Dermis blood vessel endothelial cell (primary cell): ENCODE data around the gene DHDH. TPM values are rescaled to one million over a fixed set of nuclear protein-coding genes. Genes with fewer than 3 reads are reported as not detected.

Experiments used
- DNase-seq: peaks from one replicate; pipeline ENCODE4 v3.0.0; 2010
- total RNA-seq: library from RNA; depleted of rRNA; stranded (reverse); fragments of >200 nt; gene quantifications from 2 replicates; pipeline ENCODE4 v1.2.3, GENCODE V29; 2014

Gene DHDH
- total RNA-seq, 1 donor from 2014 or later, result not detected

DNA sequence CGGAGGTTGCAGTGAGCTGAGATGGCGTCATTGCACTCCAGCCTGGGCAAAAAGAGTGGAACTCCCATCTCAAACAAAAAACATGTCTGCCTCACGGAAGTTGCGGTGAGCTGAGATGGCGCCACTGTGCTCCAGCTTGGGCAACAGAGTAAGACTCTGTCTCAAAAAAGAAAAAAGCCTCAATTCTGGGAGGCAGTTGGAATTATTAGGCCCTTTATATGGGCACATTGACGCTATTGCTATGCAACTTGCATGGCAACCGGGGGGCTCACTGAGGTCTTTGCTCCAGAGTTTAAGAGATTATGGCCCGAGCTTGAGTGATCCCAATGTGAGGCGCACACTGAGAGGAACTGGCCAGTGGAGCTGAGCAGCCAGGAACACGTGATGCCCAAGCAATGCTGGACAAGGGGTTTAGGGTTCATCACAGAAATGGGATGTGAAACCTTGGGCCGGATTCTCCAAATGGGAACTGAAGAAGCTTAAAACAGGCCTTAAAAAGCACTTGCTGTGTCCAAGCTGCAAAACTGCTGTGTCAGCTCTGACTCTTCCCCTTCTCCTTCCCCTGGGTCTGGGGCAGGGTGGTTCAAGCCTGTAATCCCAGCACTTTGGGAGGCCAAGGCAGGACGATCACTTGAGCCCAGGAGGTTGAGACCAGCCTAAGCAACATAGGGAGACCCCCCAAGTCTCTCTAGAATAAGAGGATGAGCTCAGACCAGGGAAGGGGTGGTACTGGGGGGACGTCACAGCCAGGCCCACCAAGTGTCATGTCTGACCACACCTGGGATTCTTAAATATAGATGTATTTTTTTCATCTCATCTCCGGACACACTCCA lies 34.1 kb downstream of the DHDH start:
- no peak for DNase-seq

DNA sequence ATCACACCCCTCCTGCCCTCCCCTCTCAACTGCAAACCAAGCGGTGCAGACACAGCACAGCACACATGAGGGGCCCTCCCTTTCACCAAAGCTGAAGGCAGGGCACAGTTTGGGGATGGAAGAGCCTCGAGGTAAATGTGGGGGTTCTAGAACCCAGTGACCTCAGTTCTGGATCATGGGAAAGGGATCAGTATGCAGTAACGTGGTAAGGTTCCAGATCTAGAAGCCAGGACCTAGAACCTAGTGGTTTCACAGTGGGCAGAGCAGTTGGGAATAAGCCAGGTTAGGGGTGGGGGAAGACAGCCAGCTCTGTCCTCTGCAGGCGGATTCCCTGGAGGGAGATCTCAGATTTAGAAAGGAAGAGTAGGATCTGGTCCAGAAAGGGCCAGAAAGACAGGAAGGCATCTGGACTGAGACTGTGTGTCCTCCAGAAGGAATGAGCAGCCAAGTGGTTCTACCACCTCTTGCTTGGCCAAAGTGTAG lies 34.7 kb downstream of the DHDH start:
- DNase-seq, result no peak

- no peak for DNase-seq
Observed at GRCh38 chr19:48968813-48969218, 35.3 kb downstream of the DHDH start.

DNA sequence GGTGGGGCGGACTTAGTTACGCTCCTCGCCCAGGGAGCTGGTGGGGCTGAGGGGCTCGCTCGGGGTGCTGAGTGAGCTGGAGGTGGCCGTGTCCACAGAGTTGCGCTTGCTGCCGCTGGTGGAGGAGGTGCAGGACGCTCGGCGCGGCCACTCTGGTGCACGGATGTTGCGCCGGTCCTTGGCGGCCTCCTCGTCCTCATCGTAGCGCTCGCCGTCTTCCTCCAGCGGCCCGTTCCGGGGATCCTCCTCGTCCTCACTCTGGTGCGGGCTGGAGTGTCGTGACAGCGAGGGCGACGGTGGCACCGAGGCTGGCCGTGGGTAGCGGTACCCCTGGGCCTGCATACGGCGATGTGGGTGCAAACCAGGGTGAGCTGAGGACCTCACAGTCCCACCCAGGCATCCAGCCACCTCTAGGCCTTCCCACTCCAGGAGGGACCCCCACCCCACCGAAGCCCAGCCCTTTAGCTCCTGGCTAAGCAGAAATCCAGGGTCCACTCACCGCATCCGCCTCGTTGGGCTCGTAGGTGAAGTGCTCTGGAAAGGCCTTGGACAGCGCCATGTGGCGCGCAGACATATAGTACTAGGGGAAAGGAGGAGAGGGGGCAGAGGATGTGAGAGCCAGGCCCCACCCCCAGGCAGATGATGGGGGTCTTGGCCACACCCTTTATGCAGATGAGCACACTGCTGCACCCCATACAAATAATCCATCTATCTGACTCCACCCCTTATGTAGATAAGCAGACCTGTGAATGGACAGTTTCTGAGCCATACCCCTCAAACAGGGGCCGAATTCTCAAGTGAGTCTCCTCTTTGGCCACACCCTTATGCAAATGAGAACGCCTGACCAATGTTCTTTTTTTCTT lies 36.0 kb downstream of the DHDH start:
- DNase-seq, result peak; percentile 36

DNA sequence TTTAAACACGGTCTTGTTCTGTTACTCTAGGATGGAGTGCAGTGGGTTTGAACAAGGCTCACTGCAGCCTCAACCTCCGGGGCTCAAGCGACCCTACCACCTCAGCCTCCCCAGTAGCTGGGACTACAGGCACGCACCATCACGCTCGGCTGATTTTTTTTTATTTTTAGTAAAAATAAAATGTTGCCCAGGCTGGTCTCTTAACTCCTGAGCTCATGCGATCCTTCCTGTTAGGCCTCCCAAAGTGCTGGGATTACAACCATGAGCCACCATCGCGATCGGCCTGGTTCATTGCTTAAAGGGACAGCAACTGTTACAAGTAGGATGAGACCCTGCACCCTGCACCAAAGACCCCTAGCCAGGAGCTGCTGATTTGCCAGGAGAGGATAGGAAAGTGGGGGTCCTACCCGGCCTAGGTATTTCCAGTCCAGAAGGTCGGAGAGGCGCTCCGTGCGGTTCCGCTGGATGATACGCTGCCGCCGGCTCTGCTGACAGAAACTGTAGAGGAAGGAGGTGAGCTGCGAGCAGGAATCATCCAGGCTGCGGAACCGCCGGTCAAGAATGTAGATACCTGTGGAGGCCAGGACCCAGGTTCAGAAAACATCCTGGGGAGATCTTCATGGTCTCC lies 36.8 kb downstream of the DHDH start:
- DNase-seq, result no peak

- peak; percentile 91 for DNase-seq
Observed at GRCh38 chr19:48970923-48971395, 37.5 kb downstream of the DHDH start.

GRCh38 chr19:48975947-48976847 lies 42.7 kb downstream of the DHDH start:
- peak; percentile 48 for DNase-seq

DNA sequence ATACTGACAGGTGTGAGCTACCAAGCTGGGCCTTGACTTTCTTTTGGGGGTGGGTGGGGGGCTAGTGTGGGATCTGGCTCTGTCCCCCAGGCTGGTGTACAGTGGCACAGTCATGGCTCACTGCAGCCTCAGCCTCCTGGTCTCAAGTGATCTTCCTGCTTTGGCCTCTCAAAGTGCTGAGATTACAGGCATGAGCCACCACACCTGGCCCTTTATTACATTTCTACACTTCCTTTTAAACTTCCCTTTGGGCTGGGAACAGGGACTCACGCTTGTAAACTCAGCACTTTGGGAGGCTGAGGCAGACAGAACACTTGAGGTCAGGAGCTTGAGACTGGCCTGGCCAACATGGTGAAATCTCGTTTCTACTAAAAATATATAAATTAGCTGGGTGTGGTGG lies 43.6 kb downstream of the DHDH start:
- no peak for DNase-seq

DNA sequence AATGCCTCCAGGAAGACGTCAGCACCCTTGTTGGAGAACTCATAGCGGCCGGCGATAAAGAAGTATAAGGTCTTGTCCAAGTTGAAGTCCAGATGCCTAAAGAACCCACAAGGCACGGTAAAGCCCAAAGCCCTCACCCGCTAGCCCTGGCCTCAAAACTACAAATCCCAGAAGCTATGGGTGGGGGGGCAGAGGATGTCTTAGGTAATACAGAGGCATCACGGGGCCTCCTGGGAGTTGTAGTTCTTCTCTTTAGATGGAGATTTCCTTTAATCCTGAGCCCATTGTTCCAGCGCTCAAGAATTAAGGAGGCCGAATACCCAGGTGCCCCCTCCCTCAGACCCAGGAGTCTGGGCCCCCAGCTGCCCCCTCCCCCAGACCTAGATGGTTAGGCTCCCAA lies 48.8 kb downstream of the DHDH start:
- no peak for DNase-seq

DNA sequence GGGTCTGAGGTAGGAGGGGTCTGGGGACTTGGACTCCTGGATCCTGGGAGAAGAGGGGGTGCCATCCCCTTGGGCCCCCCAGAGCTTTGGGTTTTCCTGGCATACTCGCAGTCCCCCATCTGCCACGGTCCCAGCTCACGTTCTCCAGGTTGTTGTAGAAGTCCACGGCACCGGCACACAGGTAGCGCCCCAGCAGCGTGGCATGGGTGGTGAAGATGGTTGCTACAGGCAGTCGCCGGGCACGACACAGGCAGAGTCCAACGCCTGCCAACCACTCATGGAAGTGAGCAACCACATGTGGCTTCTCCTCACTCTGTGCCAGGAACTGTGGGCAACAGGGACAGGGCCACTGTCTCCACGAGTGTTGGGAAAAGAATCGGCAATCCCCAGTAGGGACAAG lies 52.2 kb downstream of the DHDH start:
- DNase-seq, result no peak

- no peak for DNase-seq
Observed at GRCh38 chr19:48986211-48986610, 52.7 kb downstream of the DHDH start.

GRCh38 chr19:48987323-48987722 lies 53.8 kb downstream of the DHDH start:
- DNase-seq, result no peak

- DNase-seq, result no peak
Observed at GRCh38 chr19:48988286-48988685, 54.8 kb downstream of the DHDH start.

DNA sequence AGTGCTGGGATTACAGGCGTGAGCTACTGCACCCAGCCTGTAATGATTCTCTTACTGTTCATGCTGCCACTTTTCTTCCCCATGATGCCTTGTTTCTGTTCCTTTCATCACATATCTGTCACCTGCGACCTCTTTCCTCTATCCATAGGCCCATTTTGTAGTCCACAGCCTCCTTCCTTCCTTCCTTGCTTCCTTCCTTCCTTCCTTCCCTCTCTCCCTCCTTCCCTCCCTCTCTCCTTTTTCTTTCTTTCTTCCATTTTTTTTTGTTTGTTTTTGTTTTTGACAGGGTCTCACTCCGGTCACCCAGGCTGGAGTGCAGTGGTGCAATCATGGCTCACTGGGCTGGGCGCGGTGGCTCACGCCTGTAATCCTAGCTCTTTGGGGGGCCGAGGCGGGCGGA lies 55.4 kb downstream of the DHDH start:
- no peak for DNase-seq

GRCh38 chr19:48989701-48990291 lies 56.3 kb downstream of the DHDH start:
- no peak for DNase-seq

GRCh38 chr19:48990400-48990799 lies 56.9 kb downstream of the DHDH start:
- DNase-seq, result no peak

DNA sequence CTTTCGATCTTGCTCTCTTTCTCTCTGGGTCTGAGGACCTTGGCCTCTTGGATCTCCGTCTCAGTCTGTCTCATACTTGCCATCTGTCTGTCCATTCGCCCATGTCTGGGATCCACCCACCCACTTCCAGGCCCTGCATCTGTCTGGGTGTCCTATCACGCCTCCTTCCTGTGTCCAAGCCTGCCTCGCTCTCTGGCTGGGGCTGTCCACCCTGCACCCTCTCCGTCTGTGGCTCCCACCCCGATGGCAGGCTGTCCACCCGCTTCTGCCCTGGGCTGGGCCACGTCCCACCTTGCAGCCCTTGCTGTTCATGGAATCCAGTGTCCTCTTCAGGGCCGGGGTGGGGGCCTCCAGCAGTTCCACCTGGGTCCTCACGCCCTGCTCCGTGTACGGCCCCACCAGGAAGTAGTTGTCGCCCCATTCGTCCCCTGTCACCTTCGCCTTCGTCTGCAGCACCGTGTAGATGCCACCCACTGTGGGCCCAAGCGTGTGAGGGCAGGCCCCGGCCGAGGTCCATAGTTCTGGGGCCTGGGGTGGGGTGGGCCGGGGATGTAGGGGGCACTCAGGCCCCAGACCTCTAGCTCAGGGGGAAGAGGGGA lies 57.6 kb downstream of the DHDH start:
- no peak for DNase-seq

- peak; percentile 81 for DNase-seq
Observed at GRCh38 chr19:48991873-48992580, 58.5 kb downstream of the DHDH start.

- peak; percentile 21 for DNase-seq
Observed at GRCh38 chr19:48992581-48993174, 59.2 kb downstream of the DHDH start.
